Caki2 (cell line): ENCODE results near the gene PAX6. TPM values are rescaled to one million over a fixed set of nuclear protein-coding genes. Genes with fewer than 3 reads are reported as not detected.

Source experiments
- DNase-seq: peaks from one replicate; pipeline ENCODE4 v3.0.0-alpha.2; 2015; ENCODE audit warnings: low read depth
- in situ Hi-C: cut with HindIII; loops from 2 replicates; pipeline ENCODE4 v1.10.0; 2016; ENCODE audit warnings: low sequenced_read_pairs, low pct_unique_long_range_greater_than_20kb, mixed read lengths
- total RNA-seq: library from RNA; depleted of rRNA; stranded (reverse); fragments of >200 nt; shearing (Covaris generic); gene quantifications from 2 replicates; pipeline ENCODE4 v1.2.3, GENCODE V29; 2014; ENCODE audit warnings: low replicate concordance; rRNA removed

PAX6 gene
- total RNA-seq, result 0.27 and 4.7 TPM in 2 replicates

- in situ Hi-C loops, result no loop called here
- DNase-seq, result peak; percentile 31
These were observed at the start of gene PAX6 for GRCh38 chr11:31810779-31811647. TSS of gene PAX6 (minus strand) at chr11:31811322. CDS start at chr11:31806411, 4,911 bp downstream.

GRCh38 chr11:31860391-31860790 is 49.3 kb upstream of the PAX6 start:
- no peak for DNase-seq
- in situ Hi-C loops, result no loop called here

- no peak for DNase-seq
- in situ Hi-C loops, result no loop called here
These were observed 45.1 kb upstream of the PAX6 start for GRCh38 chr11:31856248-31856647.

- in situ Hi-C loops, result no loop called here
- no peak for DNase-seq
These were observed 44.3 kb upstream of the PAX6 start for GRCh38 chr11:31855466-31855865.

- no peak for DNase-seq
- in situ Hi-C loops, result no loop called here
These were observed 39.2 kb upstream of the PAX6 start for GRCh38 chr11:31850365-31850764.

GRCh38 chr11:31847761-31848160 is 36.6 kb upstream of the PAX6 start:
- DNase-seq, result no peak
- in situ Hi-C loops, result no loop called here

GRCh38 chr11:31845331-31845730 is 34.2 kb upstream of the PAX6 start:
- no peak for DNase-seq
- in situ Hi-C loops, result no loop called here

- DNase-seq, result no peak
- in situ Hi-C loops, result no loop called here
These were observed 33.2 kb upstream of the PAX6 start for GRCh38 chr11:31844351-31844750.

GRCh38 chr11:31841435-31841834 is 30.3 kb upstream of the PAX6 start:
- DNase-seq, result no peak
- in situ Hi-C loops, result no loop called here

- in situ Hi-C loops, result no loop called here
- no peak for DNase-seq
These were observed 23.1 kb upstream of the PAX6 start for GRCh38 chr11:31834237-31834636.

GRCh38 chr11:31830406-31830805 is 19.3 kb upstream of the PAX6 start:
- in situ Hi-C loops, result no loop called here

GRCh38 chr11:31828217-31828616 is 17.1 kb upstream of the PAX6 start:
- DNase-seq, result no peak
- in situ Hi-C loops, result no loop called here

More at GRCh38 chr11:31830406-31830805, 19.3 kb upstream of the PAX6 start:
- DNase-seq, result no peak

- in situ Hi-C loops, result no loop called here
- no peak for DNase-seq
These were observed 16.5 kb upstream of the PAX6 start for GRCh38 chr11:31827455-31828206.

GRCh38 chr11:31826536-31827438 is 15.7 kb upstream of the PAX6 start:
- in situ Hi-C loops, result no loop called here
- DNase-seq, result no peak

GRCh38 chr11:31825838-31826484 is 14.8 kb upstream of the PAX6 start:
- DNase-seq, result no peak
- in situ Hi-C loops, result no loop called here

- in situ Hi-C loops, result no loop called here
- no peak for DNase-seq
These were observed 14.0 kb upstream of the PAX6 start for GRCh38 chr11:31824879-31825837.

- no peak for DNase-seq
- in situ Hi-C loops, result no loop called here
These were observed 13.3 kb upstream of the PAX6 start for GRCh38 chr11:31824332-31824878.
